Tibial nerve (tissue), 3 donors: ENCODE measurements around the gene KRTAP12-4.

Experiments
- POLR2A ChIP-seq, 2 donors: fragments of 450-650 bp; IDR thresholded peaks; one replicate each; pipeline ENCODE4 v1.6.1; 2017; ENCODE audit warnings: antibody characterized with exemption in 2 of 2, mild to moderate bottlenecking in 2 of 2, moderate library complexity in 2 of 2
- TF ChIP-seq, protein P1 (sequence below), 5 experiments: fragments of 200-600 bp in 3 of 5; fragments of 450-650 bp in 2 of 5; sonication (generic) in 3 of 5; IDR thresholded peaks; one replicate each; pipeline ENCODE4 v1.5.1; 2016 to 2019; ENCODE audit warnings: antibody characterized with exemption in 5 of 5, mild to moderate bottlenecking in 3 of 5, moderate library complexity in 2 of 5

DNA sequence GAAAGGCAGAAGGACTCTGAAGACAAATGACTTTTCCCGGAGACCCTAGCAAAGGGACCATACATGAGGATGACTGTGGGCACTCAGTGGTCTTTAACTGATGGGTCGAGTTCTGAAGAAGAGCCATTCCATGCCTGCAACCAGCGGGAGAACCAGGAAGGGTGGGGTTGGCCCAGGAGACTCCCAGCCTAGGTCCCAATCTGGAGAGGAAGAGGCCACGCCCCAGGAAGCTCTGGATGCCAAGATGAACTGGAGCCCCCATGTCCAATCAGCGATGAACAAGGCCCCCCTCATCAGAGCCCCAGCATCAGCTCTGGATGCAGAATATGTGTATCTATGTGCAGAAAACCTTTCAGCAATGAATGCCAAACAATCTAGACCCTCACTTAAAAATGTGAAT lies 13.7 kb downstream of the KRTAP12-4 start:
- TF ChIP-seq, protein P1, sequence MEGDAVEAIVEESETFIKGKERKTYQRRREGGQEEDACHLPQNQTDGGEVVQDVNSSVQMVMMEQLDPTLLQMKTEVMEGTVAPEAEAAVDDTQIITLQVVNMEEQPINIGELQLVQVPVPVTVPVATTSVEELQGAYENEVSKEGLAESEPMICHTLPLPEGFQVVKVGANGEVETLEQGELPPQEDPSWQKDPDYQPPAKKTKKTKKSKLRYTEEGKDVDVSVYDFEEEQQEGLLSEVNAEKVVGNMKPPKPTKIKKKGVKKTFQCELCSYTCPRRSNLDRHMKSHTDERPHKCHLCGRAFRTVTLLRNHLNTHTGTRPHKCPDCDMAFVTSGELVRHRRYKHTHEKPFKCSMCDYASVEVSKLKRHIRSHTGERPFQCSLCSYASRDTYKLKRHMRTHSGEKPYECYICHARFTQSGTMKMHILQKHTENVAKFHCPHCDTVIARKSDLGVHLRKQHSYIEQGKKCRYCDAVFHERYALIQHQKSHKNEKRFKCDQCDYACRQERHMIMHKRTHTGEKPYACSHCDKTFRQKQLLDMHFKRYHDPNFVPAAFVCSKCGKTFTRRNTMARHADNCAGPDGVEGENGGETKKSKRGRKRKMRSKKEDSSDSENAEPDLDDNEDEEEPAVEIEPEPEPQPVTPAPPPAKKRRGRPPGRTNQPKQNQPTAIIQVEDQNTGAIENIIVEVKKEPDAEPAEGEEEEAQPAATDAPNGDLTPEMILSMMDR (IDR thresholded peaks at IDR 0.05), result no peak
- TF ChIP-seq POLR2A (IDR thresholded peaks at IDR 0.05), result no peak
